Measurements from ENCODE around the gene CLEC7A. TPM values are rescaled to one million over a fixed set of nuclear protein-coding genes. Genes with fewer than 3 reads are reported as not detected.

CLEC7A gene
- total RNA-seq = 5.1 TPM

DNA sequence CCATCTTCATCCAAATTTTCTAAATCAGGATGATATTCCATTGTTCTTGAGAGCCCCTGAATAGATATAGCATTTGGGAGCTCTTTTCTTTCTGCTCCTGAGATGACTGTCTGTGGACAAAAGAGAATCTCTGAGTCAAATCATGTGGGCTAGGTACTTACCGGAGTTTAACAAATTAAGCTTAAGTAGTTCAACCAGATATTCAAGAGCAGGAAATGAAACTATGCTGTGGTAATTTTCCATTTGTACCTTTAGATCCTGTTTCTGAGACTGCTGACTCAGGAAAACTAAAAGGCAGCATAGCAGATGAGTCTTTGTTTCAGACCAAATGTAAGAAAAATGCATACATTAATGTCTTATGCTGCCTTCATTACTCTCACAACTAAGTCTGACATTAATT is at the start of gene CLEC7A:
TSS of gene CLEC7A (minus strand) at position 158 of the 400 bp plus-strand sequence. CDS start at position 41, 117 bp downstream.

GRCh38 chr12:10178821-10179220 is 48.8 kb upstream of the CLEC7A start, which contains the start of gene TMEM52B:
TSS of gene TMEM52B (plus strand) at chr12:10179032. CDS start at chr12:10179575, 543 bp downstream.

GRCh38 chr12:10171973-10172728 is 42.2 kb upstream of the CLEC7A start, which contains the start of gene OLR1:
TSS of gene OLR1 (minus strand) at chr12:10172132. CDS start at chr12:10172077, 55 bp downstream.

GRCh38 chr12:10098791-10099190 is 31.2 kb downstream of the CLEC7A start, which contains the start of gene CLEC1A:
TSS of gene CLEC1A (minus strand) at chr12:10098985. CDS start at chr12:10098922, 63 bp downstream.

Other genes with a start within 250 kb of the CLEC7A start
- gene KLRF2, start 248.7 kb downstream of the CLEC7A start, total RNA-seq = not detected
- 1.1 TPM for gene CLEC2A, start 197.8 kb downstream of the CLEC7A start, total RNA-seq
- gene CLEC12A, start 158.8 kb downstream of the CLEC7A start, total RNA-seq = 3.4 TPM
- 1.5 TPM for gene CLEC1B, start 131.1 kb downstream of the CLEC7A start, total RNA-seq
- gene CLEC12B, start 119.6 kb downstream of the CLEC7A start, total RNA-seq = 0.22 TPM
- 0.27 TPM for gene CLEC9A, start 99.5 kb downstream of the CLEC7A start, total RNA-seq
- gene CLEC1A, start 31.2 kb downstream of the CLEC7A start, total RNA-seq = 3.7 TPM
- 0.60 TPM for gene OLR1, start 41.9 kb upstream of the CLEC7A start, total RNA-seq
- gene TMEM52B, start 48.8 kb upstream of the CLEC7A start, total RNA-seq = not detected
- 84.7 TPM for gene GABARAPL1, start 82.7 kb upstream of the CLEC7A start, total RNA-seq
- gene KLRD1, start 177.7 kb upstream of the CLEC7A start, total RNA-seq = 0.82 TPM